GM18868 (cell line): ENCODE results near the gene RTKN2.

ENCODE experiments used
- ATAC-seq: cut with Tn5 transposase; IDR thresholded peaks from one replicate; pipeline ENCODE4 v1.9.1; 2021; ENCODE audit warnings: mild to moderate bottlenecking, moderate library complexity; ENCODE audit not compliant: unreplicated experiment

The RTKN2 gene

GRCh38 chr10:62182171-62182570, 86.5 kb downstream of the RTKN2 start:
- ATAC-seq = no peak

DNA sequence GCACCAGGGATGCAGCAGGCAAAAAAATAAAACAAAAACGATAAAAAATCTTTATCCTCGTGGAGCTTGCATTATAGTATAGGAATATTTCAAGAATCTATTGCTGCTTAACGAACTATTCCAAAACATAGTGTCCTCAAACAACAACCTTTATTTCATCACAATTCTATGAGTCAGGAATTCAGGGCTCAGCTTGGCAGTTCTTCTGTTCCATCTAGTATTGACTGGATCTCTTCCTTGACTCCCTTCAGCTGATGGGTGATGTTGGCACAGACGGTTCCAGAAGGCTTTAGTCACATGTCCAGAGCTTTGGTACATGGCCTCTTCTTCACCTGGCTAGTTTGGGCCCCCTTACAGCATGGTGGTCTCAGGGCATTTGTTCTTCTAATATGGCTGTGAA, 88.0 kb downstream of the RTKN2 start:
- no peak for ATAC-seq

DNA sequence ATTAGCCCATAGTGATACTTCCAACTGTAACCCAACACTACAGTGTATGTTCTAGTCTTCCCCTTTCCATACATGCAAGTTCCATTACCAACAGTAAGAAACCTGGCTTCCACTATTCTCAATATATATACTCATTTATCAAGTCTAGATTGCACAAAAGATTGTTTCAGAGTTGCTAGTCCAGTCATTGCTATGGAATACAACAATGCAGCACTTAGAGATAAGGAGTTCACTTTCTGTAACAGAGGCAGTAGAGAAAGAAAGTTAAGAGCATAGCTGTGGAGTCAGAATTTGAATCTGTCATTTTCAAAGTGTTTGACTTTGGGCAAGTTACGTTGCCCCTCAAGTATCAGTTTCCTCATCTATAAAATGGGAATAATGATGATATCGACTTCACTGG, 90.1 kb downstream of the RTKN2 start:
- no peak for ATAC-seq

DNA sequence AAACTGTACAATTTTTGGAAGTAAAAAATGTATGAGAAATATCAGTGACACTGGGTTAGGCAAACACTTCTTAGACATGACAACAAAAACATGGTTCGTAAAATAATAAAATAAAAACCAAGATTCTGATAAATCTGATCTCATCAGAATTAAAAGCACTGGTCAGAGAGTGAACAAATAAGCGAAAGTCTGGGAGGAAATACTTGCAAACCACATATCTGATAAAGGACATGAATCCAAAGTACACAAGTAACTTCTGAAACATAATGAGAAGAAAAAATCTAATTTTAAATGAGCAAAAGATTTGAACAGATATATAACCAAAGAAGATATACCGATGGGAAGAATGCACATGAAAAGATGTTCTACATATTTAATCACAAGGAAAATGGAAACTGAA, 91.5 kb downstream of the RTKN2 start:
- no peak for ATAC-seq

- no peak for ATAC-seq
Measured at GRCh38 chr10:62175251-62175650, 93.4 kb downstream of the RTKN2 start.

- ATAC-seq = no peak
Measured at GRCh38 chr10:62172465-62172864, 96.2 kb downstream of the RTKN2 start.

GRCh38 chr10:62171791-62172190, 96.9 kb downstream of the RTKN2 start:
- no peak for ATAC-seq

GRCh38 chr10:62170732-62171131, 97.9 kb downstream of the RTKN2 start:
- ATAC-seq = no peak

DNA sequence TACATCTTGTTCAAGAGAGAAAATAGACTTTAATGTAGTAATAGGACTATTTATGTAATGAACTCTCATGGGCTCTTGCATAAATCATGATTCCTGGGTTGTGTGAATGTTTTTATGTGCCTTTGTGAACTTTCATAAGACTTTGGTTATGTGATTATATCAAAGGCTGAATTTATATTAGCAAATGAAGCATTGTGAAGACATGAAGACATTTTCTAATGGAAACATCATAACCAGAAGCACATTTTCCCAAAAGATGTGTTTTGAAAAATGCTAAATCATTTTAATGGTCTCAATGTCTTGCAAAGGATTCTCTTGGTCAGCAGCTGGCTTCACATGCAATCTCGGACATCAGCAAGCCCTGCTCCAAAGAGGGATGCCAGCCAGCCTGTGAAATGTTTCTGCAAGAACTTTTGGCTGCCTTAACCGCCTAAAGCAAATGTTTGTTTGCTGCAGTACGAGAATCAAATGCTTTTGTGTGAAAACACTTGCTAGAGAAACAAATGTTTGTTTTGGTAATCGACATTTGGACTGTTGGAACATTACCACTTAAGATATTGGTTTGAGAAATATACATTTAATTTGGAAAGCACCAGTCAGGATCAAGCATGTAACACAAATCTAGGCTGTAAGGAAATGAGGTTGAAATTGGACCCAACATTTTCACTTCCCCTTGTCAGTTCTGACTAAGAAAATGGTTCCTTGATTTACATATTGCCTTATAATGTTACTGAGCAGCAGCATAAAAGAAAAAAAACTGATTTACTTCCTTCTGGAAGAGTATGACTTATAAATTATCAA, 102.1 kb downstream of the RTKN2 start:
- ATAC-seq = peak; percentile 100

DNA sequence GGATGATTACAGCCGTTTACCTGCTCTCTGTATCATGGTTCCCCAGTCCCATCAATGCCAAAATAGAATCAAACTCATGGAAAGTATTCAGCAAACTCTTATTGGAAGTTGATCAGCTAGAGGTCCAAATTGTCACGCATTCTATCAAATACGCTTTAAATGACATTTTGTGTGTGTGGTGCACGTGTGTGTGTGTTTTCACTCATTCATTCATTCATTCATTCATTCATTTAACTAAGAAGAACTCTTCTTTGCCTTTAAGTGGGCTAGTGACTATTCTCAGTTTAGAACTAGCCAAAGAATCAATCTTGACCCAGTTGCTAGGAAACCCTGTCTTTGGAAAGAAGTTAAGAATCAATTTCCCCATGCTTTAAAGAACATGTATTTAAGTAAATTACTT, 102.8 kb downstream of the RTKN2 start:
- no peak for ATAC-seq

DNA sequence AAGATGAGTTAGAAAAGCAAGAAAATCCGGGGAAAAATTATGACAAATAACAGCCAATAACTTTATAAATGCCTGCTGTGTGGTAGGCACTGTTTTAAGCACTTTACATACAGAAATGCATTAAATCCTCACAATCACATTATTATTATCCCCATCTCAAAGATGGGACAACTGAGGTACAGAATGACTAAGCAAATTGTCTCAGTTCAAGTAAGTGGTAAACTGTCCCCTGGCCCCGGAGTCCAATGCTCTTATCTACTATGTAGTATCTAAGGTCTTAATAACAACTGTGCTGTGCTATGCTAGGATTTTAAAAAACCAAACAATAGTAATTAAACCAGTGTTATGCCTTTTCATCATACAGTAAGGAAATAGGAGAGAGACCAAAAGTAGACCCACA, 105.6 kb downstream of the RTKN2 start:
- ATAC-seq = no peak

GRCh38 chr10:62162261-62162981, 106.2 kb downstream of the RTKN2 start:
- ATAC-seq = no peak

GRCh38 chr10:62159351-62159750, 109.3 kb downstream of the RTKN2 start:
- no peak for ATAC-seq

GRCh38 chr10:62157601-62158000, 111.0 kb downstream of the RTKN2 start:
- no peak for ATAC-seq

GRCh38 chr10:62155054-62155680, 113.5 kb downstream of the RTKN2 start:
- no peak for ATAC-seq

- no peak for ATAC-seq
Measured at GRCh38 chr10:62154231-62154630, 114.4 kb downstream of the RTKN2 start.

DNA sequence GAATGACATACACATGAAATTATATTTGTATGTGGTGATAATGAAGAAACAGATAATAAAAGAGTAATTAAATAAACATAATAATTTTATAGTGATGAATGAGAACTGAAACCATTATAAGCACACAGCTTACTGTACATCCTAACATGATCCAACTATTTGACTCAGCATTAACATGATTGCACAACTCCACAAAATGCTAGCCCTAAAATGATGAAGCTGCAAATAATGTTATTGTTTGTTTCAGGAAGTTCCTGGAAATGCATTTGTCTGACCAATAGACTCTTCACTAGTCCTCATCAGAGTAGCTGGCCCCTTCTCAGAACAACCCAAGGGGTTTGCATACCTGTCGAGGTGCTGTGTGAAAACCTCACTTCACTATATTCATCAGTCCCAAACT, 115.5 kb downstream of the RTKN2 start:
- no peak for ATAC-seq

- no peak for ATAC-seq
Measured at GRCh38 chr10:62149621-62150020, 119.0 kb downstream of the RTKN2 start.

- ATAC-seq = no peak
Measured at GRCh38 chr10:62148155-62148554, 120.5 kb downstream of the RTKN2 start.

- ATAC-seq = no peak
Measured at GRCh38 chr10:62147425-62147824, 121.2 kb downstream of the RTKN2 start.

DNA sequence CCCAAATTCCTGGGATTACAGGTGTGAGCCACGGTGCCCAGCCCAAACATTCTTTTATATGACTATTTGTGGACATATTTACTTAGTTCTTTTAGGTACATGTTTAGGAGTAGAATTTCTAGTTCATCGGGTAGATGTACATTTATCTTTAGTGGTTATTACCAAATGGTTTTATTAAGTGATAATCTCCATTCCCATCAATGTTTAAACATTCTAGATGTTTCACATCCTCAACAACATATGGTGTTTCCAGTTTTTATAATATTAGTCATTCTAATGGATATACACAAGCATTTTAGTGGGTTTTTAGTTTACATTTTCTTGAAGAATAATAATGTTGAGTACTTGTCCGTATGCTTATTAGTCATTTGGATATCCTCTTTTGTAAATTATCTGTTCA, 131.7 kb downstream of the RTKN2 start:
- ATAC-seq = no peak

DNA sequence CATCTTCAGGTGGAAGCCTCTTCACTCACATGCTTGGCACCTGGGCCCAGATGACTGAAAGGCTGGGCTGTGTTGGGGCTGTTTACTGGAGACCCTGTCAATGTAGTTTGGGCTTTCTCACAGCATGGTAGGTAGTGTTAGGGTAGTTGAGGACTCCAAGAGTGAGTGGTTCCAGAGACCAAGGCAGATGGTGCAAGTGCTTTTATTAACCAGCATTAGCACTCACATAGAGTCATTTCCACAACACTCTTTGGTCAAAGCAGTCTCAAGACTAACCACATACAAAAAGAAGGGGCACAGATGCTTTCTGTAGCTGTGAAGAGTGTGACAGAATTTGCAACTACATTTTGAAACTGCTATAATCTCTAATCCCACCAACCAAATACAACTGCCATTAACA, 135.0 kb downstream of the RTKN2 start:
- ATAC-seq = peak; percentile 88
